Mesendoderm (in vitro differentiated cells): ENCODE data around the gene MECR.
A peak's percentile ranks its signal among the peaks of the same experiment; 100 is the strongest.

Experiments used
- DNase-seq: peaks from one replicate; pipeline ENCODE4 v3.0.0; 2013
- H2AK5ac ChIP-seq: 2 replicates; pipeline ENCODE4 v1.6.1; 2013; ENCODE audit warnings: low read length, inconsistent platforms
- H2BK120ac ChIP-seq: 2 replicates; pipeline ENCODE4 v1.6.1; 2013; ENCODE audit warnings: low read depth, mild to moderate bottlenecking, low read length, moderate library complexity, mixed read lengths
- H2BK15ac ChIP-seq: replicated peaks from 2 replicates; pipeline ENCODE4 v1.6.1; 2013; ENCODE audit warnings: low read depth, mild to moderate bottlenecking, moderate library complexity
- H2BK5ac ChIP-seq: 2 replicates; pipeline ENCODE4 v1.6.1; 2013; ENCODE audit warnings: low read length, inconsistent platforms
- H3K18ac ChIP-seq: 2 replicates; pipeline ENCODE4 v1.6.1; 2013; ENCODE audit warnings: mild to moderate bottlenecking, low read length, mixed read lengths
- H3K23ac ChIP-seq: one replicate; pipeline ENCODE4 v1.6.1; 2013; ENCODE audit warnings: low read length
- H3K27ac ChIP-seq: 2 replicates; pipeline ENCODE4 v1.5.1; 2013; ENCODE audit warnings: low read depth, mild to moderate bottlenecking, inconsistent platforms, low read length, moderate library complexity
- H3K27me3 ChIP-seq: 2 replicates; pipeline ENCODE4 v1.6.1; 2013; ENCODE audit warnings: low read length, control low read depth, mild to moderate bottlenecking, inconsistent platforms; ENCODE audit not compliant: insufficient read depth, poor library complexity
- H3K36me3 ChIP-seq: 2 replicates; pipeline ENCODE4 v1.6.1; 2013; ENCODE audit warnings: low read length, inconsistent platforms; ENCODE audit not compliant: control insufficient read depth, insufficient read depth
- H3K4ac ChIP-seq: one replicate; pipeline ENCODE4 v1.6.1; 2013; ENCODE audit warnings: low read depth, mild to moderate bottlenecking, low read length, moderate library complexity
- H3K4me1 ChIP-seq: 2 replicates; pipeline ENCODE4 v1.6.1; 2013; ENCODE audit warnings: low read depth, low read length, inconsistent platforms; ENCODE audit not compliant: control insufficient read depth
- H3K4me2 ChIP-seq: 2 replicates; pipeline ENCODE4 v1.6.1; 2013; ENCODE audit warnings: low read length
- H3K4me3 ChIP-seq: 2 replicates; pipeline ENCODE4 v1.5.1; 2013; ENCODE audit warnings: mild to moderate bottlenecking, low read length
- H3K56ac ChIP-seq: one replicate; pipeline ENCODE4 v1.6.1; 2013; ENCODE audit warnings: low read length
- H3K79me1 ChIP-seq: 2 replicates; pipeline ENCODE4 v1.6.1; 2013; ENCODE audit warnings: low read length, inconsistent platforms
- H3K79me2 ChIP-seq: 2 replicates; pipeline ENCODE4 v1.6.1; 2013; ENCODE audit warnings: mild to moderate bottlenecking, low read length; ENCODE audit not compliant: control insufficient read depth, insufficient read depth
- H3K9ac ChIP-seq: 2 replicates; pipeline ENCODE4 v1.6.1; 2013; ENCODE audit warnings: low read length, inconsistent platforms
- H4K5ac ChIP-seq: one replicate; pipeline ENCODE4 v1.6.1; 2013; ENCODE audit warnings: low read length
- H4K8ac ChIP-seq: one replicate; pipeline ENCODE4 v1.6.1; 2013; ENCODE audit warnings: low read depth, mild to moderate bottlenecking, control low read depth, low read length, moderate library complexity
- WGBS: extraction: QIAGEN DNeasy Blood & Tissue Kit; methylation state at CpG from one replicate; pipeline ENCODE4 v1.1.7; 2013; ENCODE audit warnings: low lambda C conversion rate, missing lambda C conversion rate; ENCODE audit not compliant: insufficient coverage; ENCODE audit errors: extremely low coverage; 5-methylcytosine and 5-hydroxymethylcytosine counted together

Gene MECR

GRCh38 chr1:29162476-29163138, 68.1 kb downstream of the MECR start:
- peaks cover 2% of the 10 kb centered on the region for H3K36me3 ChIP-seq
- H3K79me2 ChIP-seq = peaks cover 39% of the 10 kb centered on the region
- no peak overlapping the region for H3K18ac ChIP-seq
- no peak overlapping the region for H3K4me3 ChIP-seq
- H2BK5ac ChIP-seq = no peak overlapping the region
- no peak overlapping the region for H3K56ac ChIP-seq
- H3K4me1 ChIP-seq = peaks cover 6% of the 10 kb centered on the region
- H3K79me1 ChIP-seq = peaks cover 9% of the 10 kb centered on the region
- no peak overlapping the region for H3K9ac ChIP-seq
- H2BK15ac ChIP-seq = no peak overlapping the region
- no peak overlapping the region for H4K8ac ChIP-seq
- H4K5ac ChIP-seq = no peak overlapping the region
- WGBS = no CpG with 5 or more reads among the region's 9 CpGs
- no peak overlapping the region for H3K4me2 ChIP-seq
- H3K27ac ChIP-seq = no peak overlapping the region
- no peak overlapping the region for H2BK120ac ChIP-seq
- no peak overlapping the region for H3K4ac ChIP-seq
- H3K27me3 ChIP-seq = no peaks in the 10 kb centered on the region
- H2AK5ac ChIP-seq = no peak overlapping the region
- no peak overlapping the region for H3K23ac ChIP-seq
- DNase-seq = no peak

- WGBS = no CpG with 5 or more reads among the region's 4 CpGs
- peaks cover 3% of the 10 kb centered on the region for H3K36me3 ChIP-seq
- no peak overlapping the region for H3K4me2 ChIP-seq
- no peak overlapping the region for H3K27ac ChIP-seq
- H3K18ac ChIP-seq = no peak overlapping the region
- H3K4me3 ChIP-seq = no peak overlapping the region
- H3K4ac ChIP-seq = no peak overlapping the region
- H3K79me1 ChIP-seq = peaks cover 11% of the 10 kb centered on the region
- H2AK5ac ChIP-seq = no peak overlapping the region
- no peak overlapping the region for H2BK15ac ChIP-seq
- no peaks in the 10 kb centered on the region for H3K27me3 ChIP-seq
- no peak overlapping the region for H2BK5ac ChIP-seq
- no peak overlapping the region for H3K23ac ChIP-seq
- H3K9ac ChIP-seq = no peak overlapping the region
- no peak overlapping the region for H2BK120ac ChIP-seq
- H3K79me2 ChIP-seq = peaks cover 39% of the 10 kb centered on the region
- DNase-seq = no peak
- peaks cover 6% of the 10 kb centered on the region for H3K4me1 ChIP-seq
- no peak overlapping the region for H4K8ac ChIP-seq
- no peak overlapping the region for H3K56ac ChIP-seq
- no peak overlapping the region for H4K5ac ChIP-seq
These were observed 68.7 kb downstream of the MECR start for GRCh38 chr1:29162025-29162424.

- Histone ChIP-seq H3K23ac (no peak overlapping the region), H3K18ac (no peak overlapping the region), H2BK5ac (no peak overlapping the region), H3K27me3 (no peaks in the 10 kb centered on the region), H3K4ac (no peak overlapping the region), H2BK15ac (no peak overlapping the region), H2AK5ac (no peak overlapping the region), H3K27ac (no peak overlapping the region), H3K79me2 (peaks cover 22% of the 10 kb centered on the region), H3K79me1 (peaks cover 11% of the 10 kb centered on the region), H4K8ac (no peak overlapping the region), H3K36me3 (peaks cover 5% of the 10 kb centered on the region), H2BK120ac (no peak overlapping the region), H3K56ac (no peak overlapping the region), H3K4me3 (no peak overlapping the region), H3K4me2 (no peak overlapping the region), H3K4me1 (peaks cover 8% of the 10 kb centered on the region), H3K9ac (no peak overlapping the region), H4K5ac (no peak overlapping the region)
- DNase-seq = no peak
- no CpG with 5 or more reads among the region's 3 CpGs for WGBS
These were observed 71.0 kb downstream of the MECR start for GRCh38 chr1:29159773-29160172.

GRCh38 chr1:29157269-29157601, 73.5 kb downstream of the MECR start:
- H3K18ac ChIP-seq = no peak overlapping the region
- H3K27me3 ChIP-seq = no peaks in the 10 kb centered on the region
- no peak overlapping the region for H3K4me3 ChIP-seq
- no peak overlapping the region for H4K5ac ChIP-seq
- WGBS = no CpG with 5 or more reads among the region's 3 CpGs
- peaks cover 3% of the 10 kb centered on the region for H3K4me1 ChIP-seq
- H3K56ac ChIP-seq = peak overlapping the region; percentile 47
- no peak overlapping the region for H2BK15ac ChIP-seq
- H3K79me1 ChIP-seq = peaks cover 7% of the 10 kb centered on the region
- H2BK120ac ChIP-seq = no peak overlapping the region
- peaks cover 9% of the 10 kb centered on the region for H3K36me3 ChIP-seq
- no peak overlapping the region for H3K9ac ChIP-seq
- H2BK5ac ChIP-seq = no peak overlapping the region
- peaks cover 7% of the 10 kb centered on the region for H3K79me2 ChIP-seq
- H3K4me2 ChIP-seq = no peak overlapping the region
- no peak for DNase-seq
- no peak overlapping the region for H2AK5ac ChIP-seq
- H3K4ac ChIP-seq = no peak overlapping the region
- H3K27ac ChIP-seq = peak overlapping the region; percentile 85
- no peak overlapping the region for H3K23ac ChIP-seq
- no peak overlapping the region for H4K8ac ChIP-seq

GRCh38 chr1:29156543-29157268, 74.0 kb downstream of the MECR start:
- Histone ChIP-seq H4K8ac (no peak overlapping the region), H2BK15ac (no peak overlapping the region), H3K4me2 (no peak overlapping the region), H3K56ac (peak overlapping the region; percentile 30), H3K36me3 (peaks cover 9% of the 10 kb centered on the region), H3K4me1 (peaks cover 3% of the 10 kb centered on the region), H3K27ac (peak overlapping the region; percentile 53), H2AK5ac (no peak overlapping the region), H2BK120ac (no peak overlapping the region), H3K4me3 (no peak overlapping the region), H4K5ac (no peak overlapping the region), H3K27me3 (no peaks in the 10 kb centered on the region), H3K18ac (no peak overlapping the region), H3K79me2 (peaks cover 3% of the 10 kb centered on the region), H3K9ac (no peak overlapping the region), H3K23ac (no peak overlapping the region), H3K4ac (no peak overlapping the region), H3K79me1 (peaks cover 7% of the 10 kb centered on the region), H2BK5ac (no peak overlapping the region)
- WGBS = no CpG with 5 or more reads among the region's 10 CpGs
- peak; percentile 90 for DNase-seq
